Kidney capillary endothelial cell (primary cell): ENCODE measurements around the gene OR6K2.
A peak's percentile ranks its signal among the peaks of the same experiment; 100 is the strongest.

Experiments used
- DNase-seq: peaks from one replicate; pipeline ENCODE4 v3.0.0-alpha.2; 2018; ENCODE audit warnings: low spot score

OR6K2 gene

DNA sequence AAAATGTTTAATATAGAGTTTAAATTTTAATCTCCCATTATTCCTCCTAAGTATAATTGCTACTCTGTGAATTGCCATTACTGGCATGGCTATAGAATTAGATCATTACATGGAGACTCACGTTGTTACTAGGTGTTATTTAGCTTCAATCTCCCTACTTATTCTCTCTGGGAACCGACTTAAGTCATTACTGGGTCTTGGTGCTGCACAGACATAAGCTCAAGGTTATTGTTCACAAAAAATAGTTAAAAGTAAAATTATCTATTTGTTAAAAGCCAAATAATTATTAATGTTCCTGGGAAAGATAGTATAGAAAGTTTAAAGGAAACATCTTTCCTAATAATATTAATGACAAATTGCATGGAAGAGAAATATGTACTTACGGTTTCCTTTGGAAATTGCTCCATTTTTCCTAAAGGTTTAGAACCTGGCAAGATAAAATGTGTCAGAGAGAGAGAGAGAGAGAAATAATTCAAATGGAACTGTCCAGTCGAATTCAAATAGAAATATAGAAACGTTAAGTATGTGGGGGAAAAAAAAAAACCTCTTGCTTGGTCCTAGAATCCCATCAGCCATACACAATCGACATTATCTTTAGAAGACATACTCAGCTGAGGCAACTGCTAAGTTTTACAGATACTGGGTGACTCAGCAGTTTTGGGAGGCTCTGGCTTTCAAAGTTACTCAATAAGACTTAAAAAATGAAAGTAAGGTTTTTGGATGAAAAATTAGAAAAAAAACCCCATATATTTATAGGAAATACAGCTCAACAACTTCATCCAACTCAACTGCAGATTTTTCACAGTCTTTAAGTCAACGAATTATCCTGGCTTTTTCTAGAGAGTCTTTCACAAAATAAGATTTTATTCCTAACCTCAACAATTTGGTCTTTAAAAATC lies 14.1 kb downstream of the OR6K2 start, which contains the start of gene SPTA1:
Gene SPTA1, minus strand, starts transcription at position 605 of the 899 bp plus-strand sequence. Its CDS starts 198 bp downstream, at position 407.
- no peak for DNase-seq

DNA sequence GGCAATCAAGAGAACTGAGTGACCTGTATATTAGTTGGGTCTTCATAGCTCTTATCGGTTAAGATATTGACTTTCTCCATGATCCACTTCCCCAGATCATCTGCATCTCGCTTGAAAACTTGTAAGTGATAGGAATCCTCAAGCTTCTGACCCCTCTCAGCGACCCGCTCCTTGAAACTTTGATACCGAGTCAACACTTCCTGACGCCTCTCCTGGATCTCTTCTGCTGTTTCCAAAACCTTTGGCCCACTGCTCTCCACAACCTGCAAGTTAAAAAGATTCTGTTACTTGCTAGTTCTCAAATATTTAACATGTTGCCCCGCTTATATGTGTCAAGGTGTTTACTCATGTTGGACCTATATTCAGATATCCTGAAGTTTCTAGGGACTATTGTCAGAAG lies 15.4 kb downstream of the OR6K2 start:
- no peak for DNase-seq

DNA sequence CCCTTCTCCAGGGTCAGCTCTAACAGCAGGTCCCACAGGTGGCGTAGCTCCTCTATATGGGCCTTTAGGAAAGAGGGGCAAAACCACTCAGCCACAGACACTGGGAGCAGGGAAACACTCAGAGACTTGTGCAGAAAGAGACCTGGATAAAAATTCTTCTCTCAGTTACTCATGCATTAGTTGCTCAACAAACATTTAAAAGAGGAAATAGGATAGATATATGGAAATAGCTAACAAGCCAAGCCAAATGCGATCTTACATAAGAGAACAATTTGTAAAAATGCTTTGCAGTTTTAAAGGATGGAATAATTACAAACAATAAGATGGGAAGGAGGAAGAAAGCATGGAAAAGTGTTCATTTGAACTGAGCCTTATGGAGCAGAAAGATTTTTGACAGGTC lies 18.8 kb downstream of the OR6K2 start:
- DNase-seq = no peak

GRCh38 chr1:158679289-158679688 lies 21.2 kb downstream of the OR6K2 start:
- DNase-seq = no peak

DNA sequence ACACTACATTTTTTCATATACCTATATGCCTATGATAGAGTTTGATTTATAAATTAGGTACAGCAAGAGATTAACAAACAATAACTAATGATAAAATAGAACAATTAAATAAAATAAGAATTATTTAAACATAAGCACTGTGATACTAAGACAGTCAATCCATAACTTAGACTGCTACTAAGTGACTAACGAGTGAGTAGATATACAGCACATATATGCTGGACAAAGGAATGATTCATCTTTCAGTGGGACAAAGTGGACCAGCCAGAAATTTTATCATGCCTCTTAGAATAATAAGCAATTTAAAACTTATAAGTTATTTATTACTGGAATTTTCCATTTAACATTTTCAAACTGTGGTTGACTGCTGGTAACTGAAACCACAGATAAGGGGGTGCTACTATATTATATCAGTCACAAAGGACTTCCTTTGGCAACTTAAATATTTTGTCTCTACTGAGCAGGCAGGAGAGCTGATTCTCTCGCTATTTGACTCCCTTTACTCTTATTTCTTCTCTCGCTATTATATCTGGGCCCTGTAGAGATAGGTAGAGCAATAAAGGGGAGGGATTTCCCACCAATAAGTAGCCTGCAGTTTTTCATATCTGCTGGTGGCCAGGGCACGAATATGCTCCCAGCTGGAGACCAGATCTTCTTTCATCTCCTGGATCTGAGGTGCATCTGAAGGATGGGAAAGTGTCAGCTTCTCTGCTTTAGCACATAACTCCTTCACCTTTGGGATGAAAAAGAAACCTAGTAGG lies 24.7 kb downstream of the OR6K2 start:
- no peak for DNase-seq

GRCh38 chr1:158674302-158674701 lies 26.1 kb downstream of the OR6K2 start:
- no peak for DNase-seq

GRCh38 chr1:158666037-158666436 lies 34.4 kb downstream of the OR6K2 start:
- DNase-seq = no peak

- peak; percentile 2 for DNase-seq
These were observed 45.9 kb downstream of the OR6K2 start for GRCh38 chr1:158654571-158654970.

GRCh38 chr1:158654086-158654485 lies 46.4 kb downstream of the OR6K2 start:
- no peak for DNase-seq

- no peak for DNase-seq
These were observed 47.6 kb downstream of the OR6K2 start for GRCh38 chr1:158652721-158653334.
